ENCODE data around the gene ATP6V0B.

GRCh38 chr1:43953361-43953760 is 21.4 kb upstream of the ATP6V0B start:
- TF ChIP-seq, protein P1, sequence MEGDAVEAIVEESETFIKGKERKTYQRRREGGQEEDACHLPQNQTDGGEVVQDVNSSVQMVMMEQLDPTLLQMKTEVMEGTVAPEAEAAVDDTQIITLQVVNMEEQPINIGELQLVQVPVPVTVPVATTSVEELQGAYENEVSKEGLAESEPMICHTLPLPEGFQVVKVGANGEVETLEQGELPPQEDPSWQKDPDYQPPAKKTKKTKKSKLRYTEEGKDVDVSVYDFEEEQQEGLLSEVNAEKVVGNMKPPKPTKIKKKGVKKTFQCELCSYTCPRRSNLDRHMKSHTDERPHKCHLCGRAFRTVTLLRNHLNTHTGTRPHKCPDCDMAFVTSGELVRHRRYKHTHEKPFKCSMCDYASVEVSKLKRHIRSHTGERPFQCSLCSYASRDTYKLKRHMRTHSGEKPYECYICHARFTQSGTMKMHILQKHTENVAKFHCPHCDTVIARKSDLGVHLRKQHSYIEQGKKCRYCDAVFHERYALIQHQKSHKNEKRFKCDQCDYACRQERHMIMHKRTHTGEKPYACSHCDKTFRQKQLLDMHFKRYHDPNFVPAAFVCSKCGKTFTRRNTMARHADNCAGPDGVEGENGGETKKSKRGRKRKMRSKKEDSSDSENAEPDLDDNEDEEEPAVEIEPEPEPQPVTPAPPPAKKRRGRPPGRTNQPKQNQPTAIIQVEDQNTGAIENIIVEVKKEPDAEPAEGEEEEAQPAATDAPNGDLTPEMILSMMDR (IDR thresholded peaks at IDR 0.05) = no peak
- TF ChIP-seq ZFX (IDR thresholded peaks at IDR 0.05; ENCODE audit: borderline replicate concordance) = no peak

Measured in 22Rv1 (cell line).